ENCODE results near the gene IFRD2.
"Not testable (repeated sequence)": the region's sequence is repeated elsewhere in the genome, so short reads cannot be mapped to it uniquely, and the experiment has no call there.

Gene IFRD2

GRCh38 chr3:50279255-50280016, 12.8 kb downstream of the IFRD2 start:
- no peak for DNase-seq

- no peak for DNase-seq
These were observed 13.4 kb downstream of the IFRD2 start, which contains the start of gene LSMEM2 for GRCh38 chr3:50278880-50279224. LSMEM2 (plus strand) TSS chr3:50279087; CDS start chr3:50279114, 27 bp downstream.

- DNase-seq, result no peak
These were observed 13.9 kb downstream of the IFRD2 start for GRCh38 chr3:50278123-50278879.

GRCh38 chr3:50276762-50277101, 15.5 kb downstream of the IFRD2 start:
- DNase-seq, result no peak

GRCh38 chr3:50275996-50276761, 16.1 kb downstream of the IFRD2 start:
- peak; percentile 44 for DNase-seq

- peak; percentile 25 for DNase-seq
These were observed 16.9 kb downstream of the IFRD2 start for GRCh38 chr3:50275141-50275995.

- DNase-seq, result peak; percentile 74
These were observed 17.7 kb downstream of the IFRD2 start for GRCh38 chr3:50274371-50275104.

- DNase-seq, result no peak
These were observed 18.6 kb downstream of the IFRD2 start for GRCh38 chr3:50273689-50274065.

- DNase-seq, result peak; percentile 86
These were observed 19.1 kb downstream of the IFRD2 start for GRCh38 chr3:50272911-50273688.

GRCh38 chr3:50272538-50272910, 19.7 kb downstream of the IFRD2 start:
- not testable (repeated sequence) for DNase-seq

GRCh38 chr3:50271314-50271936, 20.8 kb downstream of the IFRD2 start:
- no peak for DNase-seq

GRCh38 chr3:50270422-50271224, 21.6 kb downstream of the IFRD2 start:
- DNase-seq, result no peak

GRCh38 chr3:50269977-50270413, 22.2 kb downstream of the IFRD2 start:
- no peak for DNase-seq

- no peak for DNase-seq
These were observed 22.8 kb downstream of the IFRD2 start for GRCh38 chr3:50269460-50269859.

- DNase-seq, result no peak
These were observed 23.4 kb downstream of the IFRD2 start, which contains the start of gene SEMA3B for GRCh38 chr3:50268703-50269451. SEMA3B (plus strand) TSS chr3:50269147; CDS start chr3:50269241, 94 bp downstream.

- DNase-seq, result no peak
These were observed 24.0 kb downstream of the IFRD2 start for GRCh38 chr3:50268276-50268675.

- DNase-seq, result no peak
These were observed 24.8 kb downstream of the IFRD2 start for GRCh38 chr3:50267280-50267913.

- DNase-seq, result no peak
These were observed 25.4 kb downstream of the IFRD2 start for GRCh38 chr3:50266836-50267235.

Measured in activated naive CD4-positive, alpha-beta T cell treated with anti-CD3 and anti-CD28 coated beads, Interleukin-2, amount 50 U/mL, for 16 hours (primary cell).